ENCODE data around the gene RSAD2. TPM values are rescaled to one million over a fixed set of nuclear protein-coding genes. Genes with fewer than 3 reads are reported as not detected.

RSAD2 gene
- total RNA-seq, 3 donors from 2014 or later: 0.33 to 4.8 (median 2.9) TPM

DNA sequence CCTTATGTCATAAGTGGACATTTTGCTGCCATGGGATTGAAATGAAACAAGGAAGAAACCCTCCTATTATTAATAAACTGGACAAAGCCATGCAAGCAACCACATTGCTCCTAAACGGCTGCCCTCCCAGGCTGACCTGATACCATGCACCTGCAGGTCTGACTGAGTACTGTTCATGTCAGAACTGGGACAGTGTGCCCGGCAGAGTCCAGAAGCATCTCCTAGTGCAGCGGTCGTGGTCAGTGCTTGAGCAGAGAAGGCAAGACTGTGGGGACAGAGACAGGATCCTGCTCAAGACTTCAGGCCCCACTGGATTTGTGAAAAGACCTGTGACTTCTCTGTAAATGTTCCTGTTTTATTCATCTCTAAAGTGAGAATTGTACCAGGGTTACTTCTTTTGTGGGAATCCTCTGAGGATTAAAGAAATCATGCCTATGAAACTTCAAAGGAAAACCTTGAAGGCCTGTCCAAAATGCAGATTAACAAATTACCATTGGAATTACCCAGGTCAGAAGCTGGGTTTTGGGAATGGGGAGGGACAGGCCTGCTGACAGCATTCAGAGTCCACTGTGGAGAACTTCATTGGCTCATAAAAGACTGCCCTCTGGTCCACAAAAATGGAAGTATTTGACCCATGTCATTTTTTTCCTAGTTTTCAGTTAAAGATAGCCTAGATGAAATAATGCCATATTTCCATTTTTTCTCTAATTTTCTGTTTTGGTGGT is 53.5 kb downstream of the RSAD2 start:
- Histone ChIP-seq H3K4me3 (no peak overlapping the region), H3K4me1 (no peaks in the 10 kb centered on the region), H3K27me3 (no peaks in the 10 kb centered on the region), H3K27ac (no peak overlapping the region), H3K36me3 (no peaks in the 10 kb centered on the region), H3K9me3 (no peaks in the 10 kb centered on the region)
- no peak for TF ChIP-seq POLR2AphosphoS5 (IDR thresholded peaks at IDR 0.05)
- no peak for TF ChIP-seq POLR2A (IDR thresholded peaks at IDR 0.05)
- TF ChIP-seq, protein P1, sequence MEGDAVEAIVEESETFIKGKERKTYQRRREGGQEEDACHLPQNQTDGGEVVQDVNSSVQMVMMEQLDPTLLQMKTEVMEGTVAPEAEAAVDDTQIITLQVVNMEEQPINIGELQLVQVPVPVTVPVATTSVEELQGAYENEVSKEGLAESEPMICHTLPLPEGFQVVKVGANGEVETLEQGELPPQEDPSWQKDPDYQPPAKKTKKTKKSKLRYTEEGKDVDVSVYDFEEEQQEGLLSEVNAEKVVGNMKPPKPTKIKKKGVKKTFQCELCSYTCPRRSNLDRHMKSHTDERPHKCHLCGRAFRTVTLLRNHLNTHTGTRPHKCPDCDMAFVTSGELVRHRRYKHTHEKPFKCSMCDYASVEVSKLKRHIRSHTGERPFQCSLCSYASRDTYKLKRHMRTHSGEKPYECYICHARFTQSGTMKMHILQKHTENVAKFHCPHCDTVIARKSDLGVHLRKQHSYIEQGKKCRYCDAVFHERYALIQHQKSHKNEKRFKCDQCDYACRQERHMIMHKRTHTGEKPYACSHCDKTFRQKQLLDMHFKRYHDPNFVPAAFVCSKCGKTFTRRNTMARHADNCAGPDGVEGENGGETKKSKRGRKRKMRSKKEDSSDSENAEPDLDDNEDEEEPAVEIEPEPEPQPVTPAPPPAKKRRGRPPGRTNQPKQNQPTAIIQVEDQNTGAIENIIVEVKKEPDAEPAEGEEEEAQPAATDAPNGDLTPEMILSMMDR (IDR thresholded peaks at IDR 0.05): no peak
- DNase-seq (ENCODE audit: low spot score in 2 of 2): no peak
- intact Hi-C loops (cut with DNase I; ENCODE audit: low total_unique reads): no loop called here

DNA sequence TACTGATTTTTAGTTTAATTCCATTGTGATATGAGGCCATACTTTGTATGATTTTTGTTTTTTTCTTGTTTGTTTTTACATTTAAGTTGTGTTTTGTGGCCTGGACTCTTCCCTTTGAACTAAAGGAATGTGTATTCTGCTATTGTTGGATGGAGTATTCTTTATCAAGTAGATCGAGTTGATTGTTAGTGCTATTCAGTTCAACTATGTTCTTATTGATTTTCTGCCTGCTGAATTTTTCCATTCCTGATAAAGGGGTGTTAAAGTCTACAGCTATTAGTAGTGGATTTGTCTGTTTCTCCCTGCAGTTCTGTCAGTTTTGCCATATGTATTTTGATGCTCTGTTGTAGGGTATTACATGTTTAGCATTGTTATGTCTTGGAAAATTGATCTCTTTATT is 54.2 kb downstream of the RSAD2 start:
- Histone ChIP-seq H3K9me3 (no peaks in the 10 kb centered on the region), H3K27ac (no peak overlapping the region)

DNA sequence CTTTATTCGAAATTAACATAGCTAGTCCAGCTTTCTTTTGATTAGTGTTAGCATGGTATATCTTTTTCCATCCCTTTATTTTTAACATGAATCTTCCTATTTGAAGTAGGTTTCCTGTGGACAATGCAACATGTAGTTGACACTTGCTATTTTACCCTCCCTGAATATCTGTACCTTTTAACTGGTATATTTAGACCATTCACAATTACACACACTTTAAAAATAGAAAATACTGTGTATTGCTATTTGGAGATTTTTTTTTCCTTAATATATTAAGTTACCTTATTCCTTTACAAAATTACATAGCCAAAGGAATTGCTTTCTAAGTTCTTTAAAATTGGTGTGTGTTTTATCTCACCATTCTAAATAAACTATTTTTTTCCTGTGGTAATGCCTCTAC is 54.6 kb downstream of the RSAD2 start:
- no peaks in the 10 kb centered on the region for H3K36me3 ChIP-seq
- no peak overlapping the region for H3K4me3 ChIP-seq
- no peak for DNase-seq (ENCODE audit: low spot score in 2 of 2)
- no peaks in the 10 kb centered on the region for H3K9me3 ChIP-seq
- no peak overlapping the region for H3K27ac ChIP-seq
- no peaks in the 10 kb centered on the region for H3K27me3 ChIP-seq
- no peak for TF ChIP-seq POLR2AphosphoS5 (IDR thresholded peaks at IDR 0.05)
- TF ChIP-seq POLR2A (IDR thresholded peaks at IDR 0.05): no peak
- TF ChIP-seq, protein P1 (IDR thresholded peaks at IDR 0.05): no peak
- intact Hi-C loops (cut with DNase I; ENCODE audit: low total_unique reads): no loop called here
- no peaks in the 10 kb centered on the region for H3K4me1 ChIP-seq

More for the DNA sequence above, 54.2 kb downstream of the RSAD2 start:
- TF ChIP-seq POLR2AphosphoS5 (IDR thresholded peaks at IDR 0.05): no peak
- Histone ChIP-seq H3K27me3 (no peaks in the 10 kb centered on the region), H3K36me3 (no peaks in the 10 kb centered on the region), H3K4me3 (no peak overlapping the region), H3K4me1 (no peaks in the 10 kb centered on the region)
- no peak for DNase-seq (ENCODE audit: low spot score in 2 of 2)
- intact Hi-C loops (cut with DNase I; ENCODE audit: low total_unique reads): no loop called here

DNA sequence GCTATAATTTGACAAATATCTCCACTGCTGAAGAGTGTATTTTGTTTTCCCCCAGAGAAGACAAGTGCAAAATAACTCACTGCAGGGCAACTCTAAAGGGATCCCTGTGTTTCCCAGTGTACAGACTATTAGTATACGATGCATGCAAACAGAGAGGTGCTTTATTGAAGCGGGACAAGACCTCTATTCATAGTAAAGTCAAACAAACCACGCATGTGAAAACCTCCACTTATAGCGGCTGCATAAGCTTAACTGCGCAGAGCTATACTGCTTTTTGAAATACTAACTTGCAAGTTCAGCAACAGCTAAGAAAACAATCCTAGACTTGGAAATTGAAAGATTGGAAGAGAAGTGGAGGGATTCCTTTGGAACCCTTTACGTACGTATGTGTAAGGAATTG is 55.3 kb downstream of the RSAD2 start:
- intact Hi-C loops (cut with DNase I; ENCODE audit: low total_unique reads): no loop called here
- Histone ChIP-seq H3K4me1 (no peaks in the 10 kb centered on the region), H3K9me3 (no peaks in the 10 kb centered on the region), H3K27ac (no peak overlapping the region), H3K27me3 (no peaks in the 10 kb centered on the region), H3K4me3 (no peak overlapping the region), H3K36me3 (no peaks in the 10 kb centered on the region)
- no peak for TF ChIP-seq POLR2AphosphoS5 (IDR thresholded peaks at IDR 0.05)
- TF ChIP-seq POLR2A (IDR thresholded peaks at IDR 0.05): no peak
- TF ChIP-seq, protein P1 (IDR thresholded peaks at IDR 0.05): no peak
- DNase-seq (ENCODE audit: low spot score in 2 of 2): no peak

DNA sequence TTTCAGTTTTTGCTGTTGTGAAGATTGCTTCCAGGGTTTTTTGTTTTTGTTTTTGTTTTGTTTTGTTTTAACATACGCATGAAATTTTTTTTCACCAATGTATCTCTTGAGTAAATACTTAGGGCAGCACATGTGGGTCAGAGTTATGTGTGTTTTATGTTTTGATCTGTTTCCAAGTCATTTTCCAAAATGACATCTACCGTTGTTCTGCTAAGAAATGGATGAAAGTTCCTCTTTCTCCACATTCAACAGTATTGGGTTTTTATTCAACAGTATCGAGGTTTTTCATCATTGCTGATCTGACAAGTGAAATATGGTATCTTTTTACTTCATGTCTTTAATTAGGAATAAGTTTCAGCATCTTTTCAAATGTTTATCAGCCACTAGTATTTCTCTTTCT is 56.3 kb downstream of the RSAD2 start:
- no peaks in the 10 kb centered on the region for H3K4me1 ChIP-seq
- no peaks in the 10 kb centered on the region for H3K36me3 ChIP-seq
- H3K4me3 ChIP-seq: no peak overlapping the region
- H3K27ac ChIP-seq: no peak overlapping the region
- intact Hi-C loops (cut with DNase I; ENCODE audit: low total_unique reads): no loop called here
- no peaks in the 10 kb centered on the region for H3K27me3 ChIP-seq
- no peak for TF ChIP-seq POLR2A (IDR thresholded peaks at IDR 0.05)
- no peak for TF ChIP-seq POLR2AphosphoS5 (IDR thresholded peaks at IDR 0.05)
- TF ChIP-seq, protein P1 (IDR thresholded peaks at IDR 0.05): no peak
- H3K9me3 ChIP-seq: no peaks in the 10 kb centered on the region
- DNase-seq (ENCODE audit: low spot score in 2 of 2): no peak

All from breast epithelium (tissue), 4 donors.